ENCODE data around the gene HAS3. TPM values are rescaled to one million over a fixed set of nuclear protein-coding genes. Genes with fewer than 3 reads are reported as not detected.

The HAS3 gene
- total and polyA plus RNA-seq, 4 donors = 0.09 to 0.75 (median 0.26) TPM

DNA sequence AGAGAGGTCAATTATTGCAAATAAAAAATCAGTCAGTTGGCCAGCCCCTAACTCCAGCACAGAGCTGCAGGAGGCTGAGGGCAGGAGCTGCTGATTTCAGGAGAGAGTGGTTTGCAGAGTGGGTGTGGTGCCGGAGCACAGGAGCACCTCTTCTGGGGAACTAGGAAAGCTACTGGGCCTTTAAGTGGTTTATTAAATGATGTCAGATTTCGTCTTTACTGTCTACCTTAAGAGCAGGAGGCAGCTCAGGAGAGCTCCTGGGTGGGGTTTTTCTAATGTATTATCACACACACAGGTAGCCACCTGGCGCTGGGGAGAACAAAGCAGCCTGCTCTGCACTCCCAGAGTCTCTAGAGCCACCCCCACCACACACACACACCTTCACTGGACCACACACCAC lies 11.5 kb upstream of the HAS3 start:
- Histone ChIP-seq H3K9me3 (ENCODE audit: control insufficient read depth in 4 of 4, low read length in 3 of 4) (no peaks in the 10 kb centered on the region), H3K9ac (ENCODE audit: low read depth in 1 of 2, low read length in 2 of 2) (no peak overlapping the region), H3K4me1 (ENCODE audit: control insufficient read depth in 4 of 4, insufficient read depth in 4 of 4, low read length in 3 of 4) (peaks cover 8 to 13% (median 11%) of the 10 kb centered on the region in 4 donors), H3K36me3 (ENCODE audit: control insufficient read depth in 4 of 4, insufficient read depth in 3 of 4, low read depth in 1 of 4, low read length in 3 of 4) (no peaks in the 10 kb centered on the region), H3K27me3 (ENCODE audit: control insufficient read depth in 4 of 4, insufficient read depth in 4 of 4, low read length in 3 of 4) (no peaks in the 10 kb centered on the region), H3K4me3 (ENCODE audit: low read depth in 1 of 3, low read length in 3 of 3) (no peak overlapping the region), H3K27ac (ENCODE audit: low read depth in 1 of 2, low read length in 2 of 2) (no peak overlapping the region)
- 80% methylated on average over 3 of the region's 3 CpGs for WGBS
- DNase-seq (ENCODE audit: low spot score) = no peak
- TF ChIP-seq YY1 (IDR thresholded peaks at IDR 0.05) (no peak), FOXA2 (IDR thresholded peaks at IDR 0.05) (no peak), SP1 (IDR thresholded peaks at IDR 0.05) (no peak), GABPA (IDR thresholded peaks at IDR 0.05 in 1 of 2, conservative IDR thresholded peaks at IDR 0.05 in 1 of 2) (no peak), NR2F2 (IDR thresholded peaks at IDR 0.05) (no peak), JUND (IDR thresholded peaks at IDR 0.05) (no peak), HNF4G (IDR thresholded peaks at IDR 0.05) (no peak), EGR1 (IDR thresholded peaks at IDR 0.05; ENCODE audit: low read depth in 2 of 2) (no peak), FOXA1 (IDR thresholded peaks at IDR 0.05) (no peak), RAD21 (IDR thresholded peaks at IDR 0.05) (no peak), TAF1 (conservative IDR thresholded peaks at IDR 0.05) (no peak), HNF4A (conservative IDR thresholded peaks at IDR 0.05) (no peak), CTCF (IDR thresholded peaks at IDR 0.05; ENCODE audit: low read depth, low read length, missing input control) (no peak), RXRA (IDR thresholded peaks at IDR 0.05) (no peak), ZBTB33 (IDR thresholded peaks at IDR 0.05) (no peak)
- TF ChIP-seq, protein P1, sequence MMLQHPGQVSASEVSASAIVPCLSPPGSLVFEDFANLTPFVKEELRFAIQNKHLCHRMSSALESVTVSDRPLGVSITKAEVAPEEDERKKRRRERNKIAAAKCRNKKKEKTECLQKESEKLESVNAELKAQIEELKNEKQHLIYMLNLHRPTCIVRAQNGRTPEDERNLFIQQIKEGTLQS (IDR thresholded peaks at IDR 0.05) = no peak
- TF ChIP-seq, protein P2, sequence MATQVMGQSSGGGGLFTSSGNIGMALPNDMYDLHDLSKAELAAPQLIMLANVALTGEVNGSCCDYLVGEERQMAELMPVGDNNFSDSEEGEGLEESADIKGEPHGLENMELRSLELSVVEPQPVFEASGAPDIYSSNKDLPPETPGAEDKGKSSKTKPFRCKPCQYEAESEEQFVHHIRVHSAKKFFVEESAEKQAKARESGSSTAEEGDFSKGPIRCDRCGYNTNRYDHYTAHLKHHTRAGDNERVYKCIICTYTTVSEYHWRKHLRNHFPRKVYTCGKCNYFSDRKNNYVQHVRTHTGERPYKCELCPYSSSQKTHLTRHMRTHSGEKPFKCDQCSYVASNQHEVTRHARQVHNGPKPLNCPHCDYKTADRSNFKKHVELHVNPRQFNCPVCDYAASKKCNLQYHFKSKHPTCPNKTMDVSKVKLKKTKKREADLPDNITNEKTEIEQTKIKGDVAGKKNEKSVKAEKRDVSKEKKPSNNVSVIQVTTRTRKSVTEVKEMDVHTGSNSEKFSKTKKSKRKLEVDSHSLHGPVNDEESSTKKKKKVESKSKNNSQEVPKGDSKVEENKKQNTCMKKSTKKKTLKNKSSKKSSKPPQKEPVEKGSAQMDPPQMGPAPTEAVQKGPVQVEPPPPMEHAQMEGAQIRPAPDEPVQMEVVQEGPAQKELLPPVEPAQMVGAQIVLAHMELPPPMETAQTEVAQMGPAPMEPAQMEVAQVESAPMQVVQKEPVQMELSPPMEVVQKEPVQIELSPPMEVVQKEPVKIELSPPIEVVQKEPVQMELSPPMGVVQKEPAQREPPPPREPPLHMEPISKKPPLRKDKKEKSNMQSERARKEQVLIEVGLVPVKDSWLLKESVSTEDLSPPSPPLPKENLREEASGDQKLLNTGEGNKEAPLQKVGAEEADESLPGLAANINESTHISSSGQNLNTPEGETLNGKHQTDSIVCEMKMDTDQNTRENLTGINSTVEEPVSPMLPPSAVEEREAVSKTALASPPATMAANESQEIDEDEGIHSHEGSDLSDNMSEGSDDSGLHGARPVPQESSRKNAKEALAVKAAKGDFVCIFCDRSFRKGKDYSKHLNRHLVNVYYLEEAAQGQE (IDR thresholded peaks at IDR 0.05) = no peak
- TF ChIP-seq, protein P3, sequence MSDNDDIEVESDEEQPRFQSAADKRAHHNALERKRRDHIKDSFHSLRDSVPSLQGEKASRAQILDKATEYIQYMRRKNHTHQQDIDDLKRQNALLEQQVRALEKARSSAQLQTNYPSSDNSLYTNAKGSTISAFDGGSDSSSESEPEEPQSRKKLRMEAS (IDR thresholded peaks at IDR 0.05) = no peak
